Bronchial epithelial cell (primary cell): ENCODE data around the gene TMEM238. TPM values are rescaled to one million over a fixed set of nuclear protein-coding genes. Genes with fewer than 3 reads are reported as not detected.

ENCODE experiments used
- DNase-seq: peaks from one replicate; pipeline ENCODE4 v3.0.0-alpha.2; 2010; ENCODE audit warnings: low read depth
- FAIRE-seq: peaks from 2 replicates; lab custom pipeline; 2011; peaks lifted over from hg19 to GRCh38; lab: Jason Lieb, UNC
- H3K27me3 ChIP-seq: 2 replicates; pipeline ENCODE4 v1.5.1; 2011; ENCODE audit warnings: low read length; ENCODE audit not compliant: control insufficient read depth, insufficient read depth
- H3K36me3 ChIP-seq: 2 replicates; pipeline ENCODE4 v1.5.1; 2011; ENCODE audit warnings: low read length; ENCODE audit not compliant: control insufficient read depth, insufficient read depth
- H3K4me3 ChIP-seq: 2 replicates; pipeline ENCODE4 v1.5.1; 2011; ENCODE audit warnings: mild to moderate bottlenecking, low read depth, low read length, control low read depth
- CTCF ChIP-seq: IDR thresholded peaks from 2 replicates; pipeline ENCODE4 v1.5.1; 2011; ENCODE audit warnings: mild to moderate bottlenecking, moderate library complexity, low read length, control low read depth, inconsistent platforms; ENCODE audit not compliant: insufficient read depth, severe bottlenecking
- total RNA-seq: library from RNA; depleted of rRNA; stranded (reverse); fragments of >200 nt; gene quantifications from 2 replicates; pipeline ENCODE4 v1.2.1, GENCODE V29; 2014

The TMEM238 gene
- total RNA-seq, 1 donor from 2014 or later, result 10.0 TPM

GRCh38 chr19:55345818-55346724 lies 38.0 kb downstream of the TMEM238 start:
- no peak overlapping the region for H3K4me3 ChIP-seq
- DNase-seq, result no peak
- peaks cover 22% of the 10 kb centered on the region for H3K36me3 ChIP-seq
- no peaks in the 10 kb centered on the region for H3K27me3 ChIP-seq
- no peak for TF ChIP-seq CTCF
- FAIRE-seq, result no peak

DNA sequence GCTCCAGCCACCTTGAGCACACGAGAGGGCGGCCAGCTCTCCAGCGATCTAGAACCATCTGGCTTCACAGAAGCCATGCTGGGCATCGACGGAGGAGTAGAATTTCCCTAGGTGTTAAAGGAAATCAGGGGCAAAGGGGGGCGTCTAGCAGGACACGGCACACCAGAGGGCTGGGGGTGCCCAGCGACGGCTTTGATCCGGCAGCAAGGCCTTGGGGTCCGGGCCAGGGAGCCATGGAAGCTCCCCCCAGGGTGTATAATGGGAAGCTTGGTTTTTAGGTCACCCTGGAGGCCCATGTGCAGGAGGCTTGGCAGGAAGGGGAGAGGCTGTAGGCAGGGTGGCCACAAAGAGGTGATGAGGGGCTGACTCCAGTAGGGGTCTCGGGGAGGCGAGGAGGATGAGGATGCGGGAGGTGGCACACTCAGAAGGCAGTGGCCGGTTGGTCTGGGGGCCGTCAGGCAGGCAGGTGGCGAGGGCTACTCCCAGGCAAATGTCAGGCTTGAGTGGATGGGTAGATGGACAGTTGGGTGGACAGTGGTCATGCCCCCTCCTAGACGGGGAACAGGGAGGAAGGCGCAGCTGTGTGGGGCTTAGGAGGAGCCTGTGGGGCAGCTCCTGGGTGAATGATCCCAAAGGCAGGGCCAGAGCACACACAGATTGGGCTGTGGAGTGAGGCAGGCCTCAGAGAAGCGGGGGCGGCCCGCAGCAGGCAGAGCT lies 38.8 kb downstream of the TMEM238 start:
- peaks cover 22% of the 10 kb centered on the region for H3K36me3 ChIP-seq
- no peaks in the 10 kb centered on the region for H3K27me3 ChIP-seq
- DNase-seq (no peak), FAIRE-seq (no peak)
- no peak overlapping the region for H3K4me3 ChIP-seq
- TF ChIP-seq CTCF, result no peak

- peaks cover 22% of the 10 kb centered on the region for H3K36me3 ChIP-seq
- H3K4me3 ChIP-seq, result no peak overlapping the region
- DNase-seq (peak; percentile 43), FAIRE-seq (no peak)
- no peak for TF ChIP-seq CTCF
- H3K27me3 ChIP-seq, result no peaks in the 10 kb centered on the region
These were observed 39.6 kb downstream of the TMEM238 start for GRCh38 chr19:55344444-55344843.

DNA sequence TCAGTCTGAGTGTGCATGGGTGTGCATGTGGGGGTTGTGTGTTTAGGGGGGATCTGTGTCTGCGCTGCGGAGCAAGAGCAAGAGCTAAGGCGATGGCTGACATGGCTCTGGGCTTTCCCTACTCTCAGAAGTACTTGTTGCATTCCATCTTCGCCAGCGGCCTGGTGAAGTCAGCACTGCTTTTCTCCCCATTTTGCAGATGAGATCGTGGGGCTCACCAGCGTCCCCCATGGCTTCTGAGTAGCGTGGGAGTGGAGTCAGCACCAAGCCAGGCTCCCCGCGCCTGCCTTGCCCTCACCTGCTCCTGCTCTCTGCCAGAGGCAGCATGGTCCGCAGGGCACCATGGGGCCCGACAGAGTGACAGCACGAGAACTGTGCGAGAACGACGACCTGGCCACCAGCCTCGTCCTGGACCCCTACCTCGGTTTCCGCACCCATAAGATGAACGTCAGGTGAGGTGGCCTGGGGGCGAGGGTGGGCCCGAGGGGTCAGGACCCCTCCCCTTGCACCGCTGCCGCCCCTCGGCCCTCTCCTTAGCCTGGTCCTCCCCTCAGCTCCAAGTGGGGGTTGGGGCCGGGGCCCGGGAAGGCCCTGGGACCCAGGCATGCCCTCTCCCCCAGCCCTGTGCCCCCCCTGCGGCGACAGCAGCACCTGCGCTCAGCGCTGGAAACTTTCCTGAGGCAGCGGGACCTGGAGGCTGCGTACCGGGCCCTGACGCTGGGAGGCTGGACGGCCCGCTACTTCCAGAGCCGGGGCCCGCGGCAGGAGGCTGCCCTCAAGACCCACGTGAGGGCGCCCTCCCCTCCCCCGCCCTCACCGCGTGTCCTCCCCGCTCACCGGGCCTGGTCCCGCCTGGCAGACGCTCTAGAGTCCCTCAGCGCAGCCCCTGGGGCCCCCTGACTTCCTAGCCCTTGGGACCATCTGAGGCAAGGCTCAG lies 42.2 kb downstream of the TMEM238 start:
- TF ChIP-seq CTCF, result no peak
- FAIRE-seq (peak; percentile 40), DNase-seq (no peak)
- Histone ChIP-seq H3K36me3 (peaks cover 18% of the 10 kb centered on the region), H3K4me3 (no peak overlapping the region), H3K27me3 (no peaks in the 10 kb centered on the region)

- H3K36me3 ChIP-seq, result peaks cover 16% of the 10 kb centered on the region
- H3K27me3 ChIP-seq, result no peaks in the 10 kb centered on the region
- no peak for TF ChIP-seq CTCF
- H3K4me3 ChIP-seq, result peak overlapping the region; percentile 82
- FAIRE-seq (no peak), DNase-seq (peak; percentile 35)
These were observed 42.9 kb downstream of the TMEM238 start for GRCh38 chr19:55341171-55341588.
